GM20000 (cell line): ENCODE results near the gene ABCA13.

Source experiments
- DNase-seq: peaks from one replicate; pipeline ENCODE4 v3.0.0; 2012; ENCODE audit warnings: low spot score
- TF ChIP-seq, protein P1 (sequence below): IDR thresholded peaks from 2 replicates; pipeline ENCODE4 v1.5.1; 2012; ENCODE audit warnings: mild to moderate bottlenecking, control low read depth; ENCODE audit errors: extremely low read depth, missing control alignments

Gene ABCA13

DNA sequence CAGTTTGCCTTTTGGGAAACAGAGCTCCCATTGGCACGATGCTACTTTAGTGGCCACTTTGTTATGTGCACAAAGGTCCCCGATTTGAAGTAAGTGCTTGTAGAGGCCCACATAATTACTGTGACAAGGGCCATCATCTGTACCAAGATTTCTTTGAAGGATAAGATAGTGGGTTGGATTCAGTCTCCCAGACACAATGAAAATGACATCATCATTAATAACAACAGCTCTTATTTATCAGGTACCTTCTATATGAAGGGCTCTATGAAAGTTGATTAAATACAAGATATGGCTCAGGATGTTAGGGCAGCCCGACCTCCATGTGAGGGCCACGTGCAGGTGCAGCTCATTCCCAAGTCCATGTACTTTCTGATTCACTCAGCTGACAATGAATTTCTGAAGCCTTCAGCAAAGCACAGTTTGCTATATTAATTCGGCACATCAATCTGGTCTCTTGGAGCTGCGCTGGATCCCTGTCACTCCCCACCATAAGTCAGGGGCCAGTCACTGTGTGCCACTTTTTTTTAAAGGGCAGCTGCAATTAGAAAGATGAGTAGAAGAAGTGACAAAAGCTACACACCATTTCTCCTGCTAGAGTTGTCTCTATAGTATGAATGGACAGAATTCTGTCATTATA lies 140.3 kb downstream of the ABCA13 start:
- DNase-seq: no peak
- TF ChIP-seq, protein P1, sequence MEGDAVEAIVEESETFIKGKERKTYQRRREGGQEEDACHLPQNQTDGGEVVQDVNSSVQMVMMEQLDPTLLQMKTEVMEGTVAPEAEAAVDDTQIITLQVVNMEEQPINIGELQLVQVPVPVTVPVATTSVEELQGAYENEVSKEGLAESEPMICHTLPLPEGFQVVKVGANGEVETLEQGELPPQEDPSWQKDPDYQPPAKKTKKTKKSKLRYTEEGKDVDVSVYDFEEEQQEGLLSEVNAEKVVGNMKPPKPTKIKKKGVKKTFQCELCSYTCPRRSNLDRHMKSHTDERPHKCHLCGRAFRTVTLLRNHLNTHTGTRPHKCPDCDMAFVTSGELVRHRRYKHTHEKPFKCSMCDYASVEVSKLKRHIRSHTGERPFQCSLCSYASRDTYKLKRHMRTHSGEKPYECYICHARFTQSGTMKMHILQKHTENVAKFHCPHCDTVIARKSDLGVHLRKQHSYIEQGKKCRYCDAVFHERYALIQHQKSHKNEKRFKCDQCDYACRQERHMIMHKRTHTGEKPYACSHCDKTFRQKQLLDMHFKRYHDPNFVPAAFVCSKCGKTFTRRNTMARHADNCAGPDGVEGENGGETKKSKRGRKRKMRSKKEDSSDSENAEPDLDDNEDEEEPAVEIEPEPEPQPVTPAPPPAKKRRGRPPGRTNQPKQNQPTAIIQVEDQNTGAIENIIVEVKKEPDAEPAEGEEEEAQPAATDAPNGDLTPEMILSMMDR: no peak

GRCh38 chr7:48312151-48312550 lies 140.9 kb downstream of the ABCA13 start:
- no peak for DNase-seq
- TF ChIP-seq, protein P1: no peak

DNA sequence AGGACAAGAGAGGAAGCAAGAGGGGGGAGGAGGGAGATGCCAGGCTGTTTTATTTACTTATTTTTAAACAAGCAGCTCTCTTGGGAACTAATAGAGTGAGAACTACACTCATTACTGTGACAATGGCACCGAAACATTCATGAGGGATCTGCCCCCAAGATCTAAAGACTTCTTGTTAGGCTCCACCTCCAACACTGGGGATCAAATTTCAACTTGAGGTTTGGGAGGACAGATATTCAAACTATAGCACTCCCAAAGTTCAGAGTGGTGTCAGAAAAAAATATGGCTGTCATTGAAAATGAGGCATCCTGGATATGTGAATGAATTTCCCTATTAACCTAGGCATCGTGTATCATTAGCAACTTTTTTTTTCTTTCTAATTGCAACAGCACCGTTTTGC lies 145.5 kb downstream of the ABCA13 start:
- TF ChIP-seq, protein P1: no peak
- DNase-seq: no peak

DNA sequence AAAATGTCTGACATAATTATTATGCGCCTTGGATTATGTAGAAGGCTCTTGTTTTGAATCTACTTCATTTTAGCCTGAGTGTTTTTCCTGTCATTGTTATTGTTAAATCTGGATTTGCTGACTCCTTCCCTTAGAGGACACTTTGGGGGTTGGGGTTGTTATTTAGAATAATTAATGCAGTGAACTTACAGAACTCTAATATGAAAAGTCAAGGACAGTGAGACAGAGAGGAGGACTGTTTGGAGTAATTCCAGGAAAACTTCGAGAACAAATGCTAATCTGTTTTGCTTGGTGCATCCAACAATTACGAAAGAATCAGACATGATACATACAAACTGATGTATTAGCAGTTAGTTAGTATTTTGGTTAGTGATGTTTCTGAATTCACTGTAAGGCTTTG lies 146.1 kb downstream of the ABCA13 start:
- no peak for DNase-seq
- TF ChIP-seq, protein P1: no peak

DNA sequence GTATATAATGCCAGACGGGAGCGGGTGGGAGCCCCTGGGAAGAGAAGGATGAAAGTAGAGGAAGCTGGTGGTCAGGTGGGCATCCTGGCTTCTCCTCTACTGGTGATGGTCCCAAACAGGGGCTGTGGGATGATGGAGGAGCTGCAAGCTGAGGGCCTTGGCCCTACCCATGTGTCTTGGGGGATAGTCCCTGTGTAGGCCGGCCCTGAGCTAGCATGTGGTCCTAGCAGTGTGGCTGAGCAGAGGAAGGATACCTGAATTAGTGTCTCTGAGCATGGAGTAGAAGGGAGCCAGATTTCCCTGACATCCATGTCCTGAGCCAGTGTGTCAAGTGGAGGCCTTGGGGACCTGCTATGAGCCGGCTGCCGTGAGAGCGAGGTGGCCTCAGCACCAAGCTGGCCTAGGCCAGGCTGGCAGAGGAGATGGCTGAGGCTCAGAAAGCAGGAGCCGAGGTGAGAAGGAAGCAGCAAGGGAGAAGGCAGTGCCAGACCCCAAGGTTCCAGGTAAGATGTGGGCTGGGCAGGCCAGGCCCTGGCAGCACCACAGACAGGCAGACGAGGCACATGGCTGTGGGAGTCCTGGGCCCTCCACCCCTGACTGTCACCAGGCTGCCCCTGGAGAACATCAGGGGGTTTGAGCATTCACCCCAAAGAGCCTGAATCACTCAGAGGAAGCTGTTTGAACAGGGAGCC lies 150.2 kb downstream of the ABCA13 start:
- DNase-seq: no peak
- TF ChIP-seq, protein P1: no peak

GRCh38 chr7:48337012-48337621 lies 165.9 kb downstream of the ABCA13 start:
- peak; percentile 24 for DNase-seq
- TF ChIP-seq, protein P1: peak; percentile 38

DNA sequence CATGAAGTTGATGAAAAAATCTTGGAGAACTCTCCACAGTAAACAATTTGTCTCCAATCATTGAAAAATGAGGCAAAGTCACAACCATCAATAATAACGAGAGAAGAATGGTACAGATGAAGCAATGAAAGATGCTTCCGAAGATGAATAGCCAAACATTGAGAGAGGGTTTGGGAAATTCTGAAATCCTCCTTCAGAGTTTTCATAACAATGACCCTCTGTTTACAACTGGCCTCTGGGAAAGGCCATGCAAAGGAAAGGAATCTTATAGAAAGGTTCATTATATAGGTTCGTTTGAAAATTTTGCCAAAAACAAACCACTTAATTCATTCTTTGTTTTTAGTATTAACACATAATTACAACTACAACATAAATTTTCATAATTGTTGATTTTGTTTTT lies 166.5 kb downstream of the ABCA13 start:
- TF ChIP-seq, protein P1: no peak

More for the DNA sequence above, 166.5 kb downstream of the ABCA13 start:
- no peak for DNase-seq
